SK-N-SH treated with all-trans-retinoic acid at 6 μM for 48 hours (cell line): ENCODE data around the gene SPRED1.

ENCODE experiments used
- ATAC-seq: fragments of 200-7000 bp; cut with Tn5 transposase; 3 replicates; pipeline ENCODE4 v1.9.1; 2020; ENCODE audit warnings: mild to moderate bottlenecking, moderate library complexity
- ARNTL ChIP-seq: fragments of 450-650 bp; formaldehyde crosslinking; IDR thresholded peaks from 2 replicates; pipeline ENCODE4 v1.5.0; 2020; ENCODE audit warnings: low read depth, mild to moderate bottlenecking, moderate library complexity, borderline replicate concordance
- BACH2 ChIP-seq: fragments of 250-450 bp; sonication (Bioruptor Pico); IDR thresholded peaks from 2 replicates; pipeline ENCODE4 v1.9.0; 2021; ENCODE audit warnings: mild to moderate bottlenecking, borderline replicate concordance
- CREB5 ChIP-seq: fragments of 250-450 bp; sonication (Bioruptor Pico); IDR thresholded peaks from 2 replicates; pipeline ENCODE4 v1.5.1; 2020; ENCODE audit warnings: low read depth, mild to moderate bottlenecking, moderate library complexity
- CSDC2 ChIP-seq: fragments of 250-450 bp; sonication (Bioruptor Pico); IDR thresholded peaks from 2 replicates; pipeline ENCODE4 v1.5.0; 2020; ENCODE audit warnings: mild to moderate bottlenecking, moderate library complexity
- CSRNP3 ChIP-seq: fragments of 250-450 bp; sonication (Bioruptor Pico); IDR thresholded peaks from 2 replicates; pipeline ENCODE4 v1.5.1; 2021; ENCODE audit warnings: mild to moderate bottlenecking, moderate library complexity
- GLIS3 ChIP-seq: fragments of 250-450 bp; sonication (Bioruptor Pico); IDR thresholded peaks from 2 replicates; pipeline ENCODE4 v1.5.0; 2020; ENCODE audit warnings: mild to moderate bottlenecking, moderate library complexity
- ISL1 ChIP-seq: fragments of 250-450 bp; sonication (Bioruptor Pico); IDR thresholded peaks from 2 replicates; pipeline ENCODE4 v2.1.2; 2022; ENCODE audit warnings: mild to moderate bottlenecking, moderate library complexity
- OSR1 ChIP-seq: fragments of 250-450 bp; sonication (Bioruptor Pico); IDR thresholded peaks from 2 replicates; pipeline ENCODE4 v1.8.0; 2022; ENCODE audit warnings: moderate library complexity, mild to moderate bottlenecking, inconsistent platforms
- PATZ1 ChIP-seq: fragments of 250-450 bp; sonication (Bioruptor Pico); IDR thresholded peaks from 2 replicates; pipeline ENCODE4 v1.8.0; 2020; ENCODE audit warnings: mild to moderate bottlenecking, moderate library complexity, borderline replicate concordance
- POU6F1 ChIP-seq: fragments of 250-450 bp; sonication (Bioruptor Pico); IDR thresholded peaks from 2 replicates; pipeline ENCODE4 v1.8.0; 2021; ENCODE audit warnings: low read depth, mild to moderate bottlenecking, moderate library complexity, borderline replicate concordance
- PPARA ChIP-seq: fragments of 250-450 bp; sonication (Bioruptor Pico); IDR thresholded peaks from 2 replicates; pipeline ENCODE4 v1.5.0; 2020; ENCODE audit warnings: mild to moderate bottlenecking, borderline replicate concordance
- RARB ChIP-seq: fragments of 250-450 bp; sonication (Bioruptor Pico); IDR thresholded peaks from 2 replicates; pipeline ENCODE4 v1.8.0; 2021; ENCODE audit warnings: mild to moderate bottlenecking, moderate library complexity
- TCF4 ChIP-seq: fragments of 250-450 bp; sonication (Bioruptor Pico); IDR thresholded peaks from 2 replicates; pipeline ENCODE4 v1.8.0; 2021; ENCODE audit warnings: mild to moderate bottlenecking, moderate library complexity, borderline replicate concordance
- TOX ChIP-seq: fragments of 250-450 bp; sonication (Bioruptor Pico); IDR thresholded peaks from 2 replicates; pipeline ENCODE4 v1.8.0; 2021; ENCODE audit warnings: mild to moderate bottlenecking, moderate library complexity, borderline replicate concordance
- ZC3H10 ChIP-seq: fragments of 250-450 bp; sonication (Bioruptor Pico); IDR thresholded peaks from 2 replicates; pipeline ENCODE4 v1.5.1; 2021; ENCODE audit warnings: mild to moderate bottlenecking, moderate library complexity
- ZFP3 ChIP-seq: fragments of 250-450 bp; sonication (Bioruptor Pico); IDR thresholded peaks from 2 replicates; pipeline ENCODE4 v1.5.0; 2020; ENCODE audit warnings: mild to moderate bottlenecking, moderate library complexity
- ZFP30 ChIP-seq: fragments of 450-650 bp; formaldehyde crosslinking; IDR thresholded peaks from 2 replicates; pipeline ENCODE4 v1.5.0; 2022; ENCODE audit warnings: mild to moderate bottlenecking, moderate library complexity
- ZNF565 ChIP-seq: fragments of 450-650 bp; formaldehyde crosslinking; conservative IDR thresholded peaks from 2 replicates; pipeline ENCODE4 v1.5.0; 2020; ENCODE audit warnings: low read depth, mild to moderate bottlenecking, moderate library complexity
- ZNF70 ChIP-seq: fragments of 450-650 bp; formaldehyde crosslinking; IDR thresholded peaks from 2 replicates; pipeline ENCODE4 v1.5.0; 2020; ENCODE audit warnings: mild to moderate bottlenecking, moderate library complexity

SPRED1 gene

DNA sequence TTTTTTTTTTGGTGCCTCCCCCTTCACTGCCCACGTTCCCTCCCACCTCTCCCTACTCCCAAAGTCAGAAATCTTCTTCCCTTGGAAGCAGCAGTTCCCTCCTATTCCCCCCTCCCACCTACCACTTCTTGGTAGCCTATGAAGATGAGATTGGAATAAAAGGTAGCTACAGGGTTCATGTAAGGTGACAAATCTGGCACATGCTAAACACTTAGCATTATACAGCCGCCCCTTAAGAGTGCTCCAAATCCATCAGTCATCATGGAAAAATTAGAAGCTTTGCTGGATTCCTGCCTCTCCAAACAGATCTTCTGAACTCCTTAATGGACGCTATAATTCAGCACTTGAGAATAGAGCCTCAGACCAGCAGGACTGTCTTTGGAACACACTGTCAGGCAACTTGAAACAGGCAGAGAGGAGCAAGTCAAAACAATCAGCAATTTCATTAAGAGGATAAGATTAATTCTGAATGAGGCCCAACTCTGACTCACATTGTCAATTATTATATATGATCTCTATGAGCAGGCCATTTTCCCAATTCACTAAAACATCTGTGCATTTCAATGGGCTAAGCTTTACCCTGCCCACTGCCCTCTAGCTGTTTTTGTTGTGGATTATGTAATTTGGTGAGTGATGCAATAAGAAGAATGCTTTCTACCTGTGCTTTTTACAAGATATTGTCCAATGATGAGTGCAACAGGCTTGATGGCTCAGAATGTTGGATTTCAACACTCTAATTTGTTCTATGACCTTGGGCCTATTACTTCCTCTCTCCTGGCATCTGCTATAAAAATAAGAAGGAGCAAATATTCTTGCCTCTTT, 34.6 kb upstream of the SPRED1 start:
- TF ChIP-seq ISL1 (CRISPR knock-in tag) (peak; percentile 25; the same call in 1 of the 2 replicates), BACH2 (no peak), ZC3H10 (CRISPR knock-in tag) (no peak), PATZ1 (no peak), POU6F1 (CRISPR knock-in tag) (no peak), ARNTL (CRISPR knock-in tag) (no peak)
- no peak for ATAC-seq

DNA sequence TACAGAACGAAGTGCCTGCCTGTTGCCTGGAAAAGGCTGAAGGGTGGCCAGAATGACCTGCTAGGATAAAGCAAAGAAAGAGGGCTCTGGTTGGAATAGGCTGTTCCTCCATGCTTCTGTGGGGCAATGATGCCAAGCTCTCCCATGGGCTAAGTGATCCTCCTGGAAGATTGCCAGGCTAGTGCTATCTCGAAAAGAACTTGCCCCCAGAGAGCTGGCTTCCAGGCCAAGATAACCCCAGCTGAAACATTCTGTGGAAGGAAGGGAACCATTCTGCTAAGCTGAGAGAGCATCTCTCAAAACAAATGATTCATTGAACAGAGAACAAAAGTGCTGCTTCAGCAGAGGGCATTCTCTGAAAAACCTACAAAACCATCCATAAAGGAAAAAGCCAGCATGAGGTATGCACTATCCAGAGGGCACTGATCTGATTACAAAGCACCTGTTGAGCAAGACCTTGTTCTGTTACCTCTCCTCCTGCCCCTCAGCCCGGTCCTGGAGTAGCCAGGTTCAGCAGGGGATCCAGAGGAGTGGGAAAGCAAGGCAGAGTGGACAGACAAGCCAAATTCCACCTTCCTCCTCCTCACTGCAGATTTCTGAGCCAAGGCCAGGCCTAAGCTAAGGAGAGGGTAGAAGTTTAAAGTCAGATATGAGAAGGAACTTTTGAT, 31.9 kb upstream of the SPRED1 start:
- ATAC-seq: no peak
- TF ChIP-seq TOX (CRISPR knock-in tag) (no peak), ZNF565 (no peak), ARNTL (CRISPR knock-in tag) (no peak), CREB5 (no peak), TCF4 (CRISPR knock-in tag) (no peak), CSDC2 (CRISPR knock-in tag) (no peak), PATZ1 (no peak), RARB (CRISPR knock-in tag) (no peak), ZFP3 (CRISPR knock-in tag) (no peak), OSR1 (no peak), CSRNP3 (CRISPR knock-in tag) (no peak), PPARA (no peak), POU6F1 (CRISPR knock-in tag) (no peak), BACH2 (no peak), ZFP30 (CRISPR knock-in tag) (no peak)

- TF ChIP-seq CSRNP3 (CRISPR knock-in tag) (no peak), PPARA (no peak), ZC3H10 (CRISPR knock-in tag) (no peak), ZNF70 (CRISPR knock-in tag) (no peak), POU6F1 (CRISPR knock-in tag) (no peak), GLIS3 (no peak)
These were observed 28.1 kb upstream of the SPRED1 start for GRCh38 chr15:38224486-38224885.

More at GRCh38 chr15:38224486-38224885, 28.1 kb upstream of the SPRED1 start:
- ATAC-seq: no peak
